Measurements from ENCODE around the gene KIF2C.

DNA sequence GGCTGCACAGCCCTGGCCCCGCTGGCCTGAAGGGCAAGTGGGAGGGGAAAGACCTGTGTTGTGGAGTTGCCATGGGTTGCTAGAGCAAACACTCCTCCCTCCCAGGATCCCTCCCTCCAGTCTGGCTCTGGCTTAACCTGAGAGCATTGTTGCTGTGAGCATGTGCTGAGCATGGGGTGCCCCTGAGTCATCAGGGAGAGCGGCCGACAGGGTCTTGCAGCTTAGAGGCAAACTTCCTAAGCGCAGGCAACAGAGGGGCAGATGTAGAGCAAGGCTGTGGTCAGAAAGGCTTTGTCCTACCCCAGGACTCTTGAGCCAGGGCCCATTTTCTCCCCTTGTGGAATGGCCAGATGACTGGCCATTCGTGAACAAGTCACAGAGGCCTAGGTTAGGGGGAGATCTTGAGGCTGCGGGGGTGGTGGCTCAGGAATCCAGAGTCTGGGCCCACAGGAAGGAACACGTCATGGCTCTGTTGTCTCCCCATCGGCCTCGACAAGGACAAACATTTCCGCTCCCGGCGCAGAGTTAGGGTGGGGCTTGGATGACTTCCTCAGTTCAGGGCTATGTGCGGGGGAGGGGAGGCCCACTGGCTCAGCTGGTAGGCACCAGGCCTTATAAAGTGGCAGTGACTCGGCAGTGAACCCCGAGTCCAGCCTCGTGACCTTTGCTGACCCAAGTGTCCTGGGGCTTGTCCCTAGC lies 67.9 kb downstream of the KIF2C start:
- TF ChIP-seq, protein P1, sequence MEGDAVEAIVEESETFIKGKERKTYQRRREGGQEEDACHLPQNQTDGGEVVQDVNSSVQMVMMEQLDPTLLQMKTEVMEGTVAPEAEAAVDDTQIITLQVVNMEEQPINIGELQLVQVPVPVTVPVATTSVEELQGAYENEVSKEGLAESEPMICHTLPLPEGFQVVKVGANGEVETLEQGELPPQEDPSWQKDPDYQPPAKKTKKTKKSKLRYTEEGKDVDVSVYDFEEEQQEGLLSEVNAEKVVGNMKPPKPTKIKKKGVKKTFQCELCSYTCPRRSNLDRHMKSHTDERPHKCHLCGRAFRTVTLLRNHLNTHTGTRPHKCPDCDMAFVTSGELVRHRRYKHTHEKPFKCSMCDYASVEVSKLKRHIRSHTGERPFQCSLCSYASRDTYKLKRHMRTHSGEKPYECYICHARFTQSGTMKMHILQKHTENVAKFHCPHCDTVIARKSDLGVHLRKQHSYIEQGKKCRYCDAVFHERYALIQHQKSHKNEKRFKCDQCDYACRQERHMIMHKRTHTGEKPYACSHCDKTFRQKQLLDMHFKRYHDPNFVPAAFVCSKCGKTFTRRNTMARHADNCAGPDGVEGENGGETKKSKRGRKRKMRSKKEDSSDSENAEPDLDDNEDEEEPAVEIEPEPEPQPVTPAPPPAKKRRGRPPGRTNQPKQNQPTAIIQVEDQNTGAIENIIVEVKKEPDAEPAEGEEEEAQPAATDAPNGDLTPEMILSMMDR (conservative IDR thresholded peaks at IDR 0.05), result no peak
- TF ChIP-seq ZFX (IDR thresholded peaks at IDR 0.05), result no peak

Measured in C4-2B (cell line).